OCI-LY7 (cell line): ENCODE data around the gene PHKA2.
A peak's percentile ranks its signal among the peaks of the same experiment; 100 is the strongest.

Experiments
- CTCF ChIP-seq: fragments of 200-600 bp; sonication (generic); conservative IDR thresholded peaks from 2 replicates; pipeline ENCODE4 v1.5.1; 2014; ENCODE audit warnings: mild to moderate bottlenecking, antibody characterized with exemption, low read length, moderate library complexity, mixed read lengths
- EZH2phosphoT487 ChIP-seq: fragments of 200-600 bp; sonication (generic); IDR thresholded peaks from 2 replicates; pipeline ENCODE4 v1.6.1; 2018; ENCODE audit warnings: low read depth, borderline replicate concordance, mild to moderate bottlenecking, mixed run types, antibody characterized with exemption, low read length, moderate library complexity, mixed read lengths

GRCh38 chrX:18899796-18900380 lies 84.0 kb downstream of the PHKA2 start:
- 0 out of 2 replicates have a peak, but pooled peaks have one; percentile 15 for TF ChIP-seq CTCF
- TF ChIP-seq EZH2phosphoT487 = no peak
